ENCODE data around the gene CLUH.
"Not testable (repeated sequence)": the region's sequence is repeated elsewhere in the genome, so short reads cannot be mapped to it uniquely, and the experiment has no call there.

CLUH gene

DNA sequence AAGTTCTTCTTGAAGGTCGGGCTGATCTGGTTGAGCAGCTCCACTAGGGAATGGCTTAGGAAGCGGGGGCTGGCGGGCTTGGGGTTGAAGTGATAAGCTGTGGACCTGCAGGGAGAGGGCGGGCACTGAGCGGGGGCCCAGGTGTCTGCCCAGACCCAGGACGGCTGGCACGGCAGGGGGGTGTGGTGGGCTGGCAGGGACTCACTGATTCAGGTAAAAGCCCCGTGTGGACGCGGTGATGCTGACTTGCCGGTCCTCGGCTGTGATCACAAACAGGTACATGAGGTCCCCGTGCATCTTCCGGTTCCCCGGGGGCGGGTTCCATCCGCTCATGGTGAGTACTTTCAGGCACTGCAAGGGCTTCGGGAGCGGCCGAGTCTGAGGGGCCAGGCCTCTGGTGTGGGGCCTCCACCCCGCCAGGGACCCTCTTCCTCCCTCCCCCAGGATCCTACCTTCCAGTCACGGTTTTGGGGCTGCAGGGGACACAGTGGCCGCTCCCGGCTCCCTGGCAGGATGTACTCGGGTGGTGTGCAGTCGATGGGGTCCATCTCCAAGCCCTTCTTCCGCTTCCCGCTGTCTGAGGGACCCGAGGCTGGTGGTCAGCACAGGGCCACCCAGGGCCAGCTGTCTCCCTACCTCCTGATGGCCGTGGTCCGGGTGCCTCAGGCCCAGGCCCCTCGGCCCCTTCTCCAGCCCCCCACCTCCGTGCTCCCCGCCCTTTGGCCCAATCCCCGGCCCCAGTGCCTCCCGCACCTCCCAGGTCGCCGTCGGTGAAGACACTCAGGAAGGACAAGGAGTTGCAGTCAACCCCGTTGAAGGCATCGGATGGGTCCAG lies 10.2 kb downstream of the CLUH start:
- no peak for DNase-seq

DNA sequence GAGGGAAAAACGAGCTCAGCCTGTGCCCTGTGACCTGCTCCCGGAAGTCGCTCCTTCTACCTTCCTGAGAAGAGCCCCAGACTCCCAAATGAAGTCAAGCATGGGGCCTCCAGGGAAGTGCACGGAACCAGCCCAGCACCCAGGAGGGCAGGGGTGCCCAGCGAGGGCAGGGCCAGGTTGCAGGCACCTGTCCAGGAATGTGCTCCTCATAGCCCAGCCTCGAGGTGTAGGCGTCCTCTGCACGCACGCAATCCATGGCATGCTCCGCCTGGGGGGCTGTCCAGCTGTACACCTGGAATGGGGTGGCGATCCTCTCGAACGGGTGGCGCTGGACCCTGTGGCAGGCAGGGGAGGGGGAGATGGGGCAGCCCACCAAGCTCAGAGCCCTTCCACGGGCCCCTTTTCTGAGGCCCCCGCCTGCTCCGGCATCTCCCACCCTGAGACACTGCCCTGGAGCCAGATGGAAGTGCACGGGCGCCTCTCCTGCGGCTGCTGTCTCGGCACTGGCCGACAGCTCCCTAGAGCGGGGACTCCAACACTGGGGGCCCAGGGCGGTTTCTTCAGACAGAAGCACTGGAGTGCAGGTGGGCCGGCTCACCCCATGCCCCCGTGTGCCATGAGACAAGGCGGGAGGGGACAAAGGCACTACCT lies 10.9 kb downstream of the CLUH start:
- no peak for DNase-seq

DNA sequence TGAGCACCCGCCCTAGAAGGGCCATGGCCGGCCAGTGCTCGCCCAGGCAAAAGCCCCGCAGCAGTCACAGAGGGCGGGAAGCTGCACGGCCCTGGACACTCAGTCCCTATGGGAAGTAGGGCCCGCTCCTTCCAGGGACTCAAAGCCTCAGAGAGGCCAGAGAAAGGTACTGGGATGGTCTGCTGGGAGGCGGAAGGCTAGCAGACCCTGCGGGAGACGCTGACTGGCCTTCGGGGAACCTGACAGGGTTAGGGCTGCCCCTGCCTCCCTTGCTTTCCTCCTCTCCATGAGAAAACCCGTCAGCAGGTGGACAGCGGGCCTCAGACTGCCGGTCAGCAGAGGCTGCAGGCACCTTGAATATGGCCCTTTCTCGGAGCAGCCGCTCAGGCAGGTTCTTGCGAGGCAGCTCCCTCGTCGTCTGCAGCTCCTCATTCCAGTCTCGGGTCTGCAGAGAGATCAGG lies 11.5 kb downstream of the CLUH start:
- no peak for DNase-seq

DNA sequence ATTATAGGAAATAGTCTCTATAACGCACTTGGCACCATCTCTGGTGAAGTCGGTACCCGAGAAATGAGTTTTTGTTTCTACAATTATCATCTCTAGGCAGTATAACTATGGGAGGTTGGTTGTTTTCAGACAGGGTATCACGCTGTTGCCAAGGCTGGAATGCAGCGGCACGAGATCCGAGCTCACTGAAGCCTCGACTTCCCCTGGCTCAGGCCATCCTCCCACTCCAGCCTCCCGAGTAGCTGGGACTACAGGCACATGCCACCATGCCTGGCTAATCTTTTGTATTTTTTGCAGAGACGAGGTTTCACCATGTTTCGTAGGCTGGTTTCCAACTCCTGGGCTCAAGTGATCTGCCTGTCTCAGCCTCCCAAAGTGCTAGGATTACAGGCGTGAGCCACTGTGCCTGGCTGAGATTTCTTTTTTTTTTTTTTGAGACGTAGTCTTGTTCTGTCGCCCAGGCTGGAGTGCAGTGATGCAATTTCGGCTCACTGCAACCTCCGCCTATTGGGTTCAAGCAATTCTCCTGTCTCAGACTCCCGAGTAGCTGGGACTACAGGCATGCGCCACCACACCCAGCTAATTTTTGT lies 12.3 kb downstream of the CLUH start:
- not testable (repeated sequence) for DNase-seq

DNA sequence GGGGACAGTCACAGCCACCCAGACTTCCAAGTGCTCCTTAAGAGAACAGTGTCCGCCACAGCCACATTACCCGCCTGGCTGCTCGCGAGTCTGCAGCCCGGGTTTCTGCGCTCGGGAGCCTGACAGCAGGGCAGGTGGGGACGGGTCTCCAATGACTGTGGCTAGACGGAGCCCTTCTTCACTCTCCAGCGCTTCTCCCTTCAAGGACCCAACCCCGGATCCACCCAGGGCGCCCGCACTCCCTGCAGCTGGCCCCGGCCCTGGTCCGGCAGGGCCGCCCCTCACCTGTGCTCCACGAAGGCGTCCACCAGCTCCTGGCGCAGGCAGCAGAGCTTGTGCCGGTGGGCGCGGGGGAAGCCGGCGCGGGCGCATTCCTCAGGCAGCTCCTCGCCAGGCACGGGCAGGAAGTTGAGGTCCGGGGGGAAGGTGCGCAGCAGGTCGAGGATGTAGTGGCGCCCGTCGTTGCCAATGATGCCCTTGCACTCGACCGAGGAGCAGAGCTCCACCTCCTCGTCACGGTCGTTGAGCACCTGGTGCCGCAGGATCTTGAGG lies 13.9 kb downstream of the CLUH start:
- DNase-seq: no peak

DNA sequence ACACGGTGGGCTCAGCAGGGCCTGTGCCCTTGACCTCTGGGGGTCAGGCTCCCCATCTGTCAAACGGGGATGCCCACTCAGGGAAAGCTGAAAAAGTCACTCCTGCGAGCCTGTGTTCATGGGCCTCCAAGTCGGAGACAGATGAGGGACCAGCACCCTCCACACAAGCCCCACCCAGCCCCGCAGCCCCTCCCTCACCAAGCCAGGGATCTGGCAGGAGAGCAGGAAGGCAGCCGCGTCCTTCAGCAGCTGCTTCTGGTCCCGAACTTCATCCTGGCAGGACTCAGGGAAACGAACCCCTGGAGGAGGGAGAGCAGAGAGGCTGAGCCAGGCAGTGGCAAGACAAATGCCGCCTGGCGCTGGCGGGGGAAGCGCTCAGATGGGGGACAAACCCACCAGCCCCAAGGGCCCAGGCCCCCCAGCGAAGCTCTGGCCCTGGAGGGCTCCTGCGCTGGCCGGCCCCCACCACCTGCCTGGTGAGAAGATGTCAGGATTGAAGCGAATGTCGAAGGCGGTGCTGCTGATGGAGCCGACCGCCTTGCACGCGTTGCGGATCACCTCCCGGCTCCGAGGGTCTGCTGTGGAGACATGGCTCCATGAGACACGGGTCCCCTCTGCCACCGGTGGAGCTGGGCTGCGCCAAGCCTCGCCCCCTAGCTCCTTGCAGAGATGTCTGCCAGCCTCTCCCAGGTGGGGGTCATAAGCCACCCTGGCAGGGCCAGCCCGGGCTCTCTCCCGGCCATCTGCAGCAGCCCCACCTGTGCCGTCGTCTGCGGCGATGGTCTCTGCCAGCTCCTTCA lies 15.4 kb downstream of the CLUH start:
- DNase-seq: no peak

DNA sequence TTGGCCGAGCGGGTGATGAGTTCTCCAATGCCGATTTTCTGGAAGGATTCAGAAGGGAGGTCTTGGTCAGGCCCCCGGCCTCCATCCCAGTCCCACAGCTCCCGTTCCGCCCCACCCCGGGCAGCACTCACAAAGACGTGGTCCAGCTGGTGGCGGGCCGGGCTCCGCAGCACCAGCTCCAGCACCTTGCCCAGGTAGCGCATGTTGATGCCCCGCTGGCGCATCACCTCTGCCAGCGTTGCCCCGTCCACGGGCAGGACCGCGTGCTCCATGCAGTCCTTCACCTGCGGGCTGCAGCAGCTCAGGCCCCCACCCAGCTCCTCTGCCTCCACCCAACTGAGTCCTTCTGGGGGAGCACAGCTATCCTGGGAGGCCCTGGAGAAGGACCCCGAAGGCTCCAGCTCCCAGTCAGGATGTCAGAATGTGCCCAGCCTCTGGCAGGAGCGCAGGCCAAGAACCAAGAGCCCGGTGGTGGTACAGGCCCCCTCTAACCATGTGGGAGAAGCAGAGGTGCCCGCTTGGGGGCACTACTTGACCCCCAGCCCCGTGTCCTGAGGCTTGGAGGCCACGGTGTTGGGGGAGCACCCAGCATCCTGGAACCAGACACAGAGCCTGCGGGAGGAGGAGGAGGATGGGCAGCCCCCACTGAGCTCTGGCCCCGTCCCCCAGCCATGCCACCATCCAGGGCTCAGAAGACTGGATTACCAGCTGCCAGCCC lies 16.2 kb downstream of the CLUH start:
- DNase-seq: no peak

DNA sequence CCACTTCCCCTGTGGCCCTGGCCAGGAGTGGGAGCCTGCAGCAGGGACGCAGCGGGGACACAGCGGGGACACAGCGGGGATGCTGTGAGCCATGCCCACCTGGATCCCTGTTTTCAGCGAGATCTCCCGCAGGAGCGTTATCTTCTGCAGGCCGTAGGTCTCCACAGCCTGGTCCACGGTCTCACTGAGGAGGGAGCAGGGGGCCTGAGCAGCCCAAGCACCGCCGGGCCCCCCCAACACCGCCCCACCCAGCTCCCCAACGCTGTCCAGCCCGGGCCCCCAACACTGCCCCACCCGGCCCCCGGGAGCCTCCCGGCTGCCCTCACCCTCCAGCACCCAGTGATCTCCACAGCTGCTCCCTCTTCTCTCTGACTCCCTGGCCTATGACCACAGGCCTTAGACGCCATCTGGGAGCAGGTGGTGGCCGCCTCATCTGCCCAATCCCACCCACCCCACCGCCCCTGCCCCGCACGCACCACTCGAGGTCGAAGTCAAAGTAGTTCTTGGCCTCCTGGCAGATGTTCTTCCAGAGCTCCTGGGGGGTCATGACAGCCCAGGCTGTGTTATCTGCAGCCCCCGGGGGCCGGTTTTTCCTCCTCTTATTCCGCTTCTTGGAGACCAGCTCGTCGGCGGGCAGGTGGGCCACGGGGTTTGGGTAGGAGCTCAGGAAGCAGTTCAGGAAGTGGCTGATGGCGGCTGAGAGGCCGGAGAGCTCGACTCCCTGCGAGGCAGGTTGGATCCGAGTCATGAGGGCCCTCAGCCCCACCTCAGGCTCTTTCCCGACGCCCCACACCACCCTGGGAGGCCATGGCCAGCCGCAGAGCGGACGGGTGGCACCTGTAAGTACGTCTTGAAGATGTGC lies 17.0 kb downstream of the CLUH start:
- DNase-seq: no peak

DNA sequence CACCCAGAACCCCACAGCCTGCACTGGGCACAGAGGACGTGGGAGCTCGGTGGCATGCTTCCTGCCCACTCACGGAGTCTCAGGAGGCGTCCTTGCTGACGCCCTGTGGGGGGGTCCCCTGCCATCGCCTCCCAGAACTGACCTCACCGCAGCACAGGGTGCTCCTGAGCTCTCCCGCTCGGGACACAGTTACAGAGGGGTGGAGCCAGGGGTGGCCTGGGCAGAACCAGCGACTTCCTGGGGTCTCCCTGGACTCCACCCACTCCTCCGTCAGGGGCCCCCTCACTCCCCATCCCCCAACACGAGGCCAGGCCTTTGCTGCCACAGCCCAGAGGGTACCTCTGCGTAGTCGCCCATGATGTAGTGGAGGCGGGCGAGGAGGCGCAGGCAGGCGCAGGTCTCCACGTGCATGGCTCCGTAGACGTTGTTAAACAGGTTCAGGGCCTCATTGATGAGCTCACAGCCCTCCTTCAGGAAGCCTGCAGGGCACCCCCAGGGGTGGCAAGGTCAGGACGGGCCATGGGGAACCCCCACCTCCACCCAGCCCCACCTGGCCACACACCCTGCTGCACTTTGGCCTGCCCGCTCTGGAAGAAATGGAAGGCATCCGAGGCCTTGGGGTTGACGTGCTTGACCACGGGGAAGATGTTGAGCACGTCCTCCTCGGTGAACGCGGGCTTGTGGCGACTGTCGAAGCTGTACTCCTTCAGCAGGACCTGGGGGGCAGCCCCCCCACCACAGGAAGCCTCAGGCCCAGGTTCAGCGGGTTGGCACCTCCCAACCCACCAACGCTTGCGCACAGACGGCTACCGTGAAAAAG lies 17.8 kb downstream of the CLUH start:
- no peak for DNase-seq

DNA sequence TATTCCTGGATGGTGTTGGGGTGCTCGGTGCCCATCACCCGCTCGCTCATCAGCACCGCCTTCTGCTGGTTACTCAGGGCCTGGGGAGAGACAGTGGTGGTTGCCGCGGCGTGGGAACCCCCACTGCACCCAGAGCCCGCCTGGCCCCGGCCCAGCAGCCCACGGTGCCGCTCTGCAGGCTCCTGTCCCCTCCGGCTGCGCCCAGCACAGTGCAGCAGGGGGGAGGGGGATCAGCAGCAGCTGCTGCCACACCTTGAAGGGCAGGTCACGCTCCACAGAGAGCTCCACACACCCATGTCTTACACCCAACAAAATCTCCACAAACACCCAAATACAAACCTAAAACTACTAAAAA lies 18.8 kb downstream of the CLUH start:
- no peak for DNase-seq

DNA sequence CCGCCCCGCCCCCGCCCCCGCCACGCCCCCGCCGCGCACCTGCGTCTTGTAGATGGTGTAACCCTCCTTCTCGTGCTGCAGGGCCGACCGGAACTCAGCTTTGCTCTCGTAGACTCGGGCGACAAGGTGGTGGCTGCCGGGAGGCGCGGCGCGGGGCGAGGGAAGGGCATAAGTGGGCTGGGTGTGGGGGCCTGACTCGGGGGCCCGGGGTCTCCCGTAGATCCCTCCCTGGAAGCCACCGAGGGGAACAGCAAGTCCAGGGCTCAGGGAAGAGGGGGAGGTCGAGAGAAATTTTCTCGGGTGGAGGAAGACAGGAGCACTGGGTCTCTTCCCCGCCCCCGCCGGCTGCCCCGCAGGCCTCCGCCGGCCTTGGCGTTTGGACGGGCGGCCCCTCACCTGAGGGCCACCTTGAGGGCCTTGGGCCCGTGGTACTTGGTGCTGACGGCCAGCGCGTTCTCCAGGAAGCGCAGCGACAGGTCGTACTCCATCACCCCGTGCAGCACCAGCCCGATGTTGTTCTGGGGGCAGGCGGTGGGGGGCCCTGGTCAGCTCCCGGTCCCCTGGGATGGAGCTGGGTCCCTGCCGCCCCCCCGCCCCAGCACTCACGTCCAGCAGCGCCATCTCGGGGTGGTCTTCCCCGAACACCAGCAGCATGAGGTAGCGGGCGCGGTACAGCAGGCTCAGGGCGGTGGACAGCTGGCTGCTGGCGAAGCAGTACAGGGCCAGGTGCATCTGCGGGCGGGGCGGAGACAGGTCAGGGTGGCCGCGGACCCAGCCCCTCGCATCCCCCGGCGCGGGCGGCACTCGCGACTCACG lies 19.4 kb downstream of the CLUH start:
- DNase-seq: no peak

DNA sequence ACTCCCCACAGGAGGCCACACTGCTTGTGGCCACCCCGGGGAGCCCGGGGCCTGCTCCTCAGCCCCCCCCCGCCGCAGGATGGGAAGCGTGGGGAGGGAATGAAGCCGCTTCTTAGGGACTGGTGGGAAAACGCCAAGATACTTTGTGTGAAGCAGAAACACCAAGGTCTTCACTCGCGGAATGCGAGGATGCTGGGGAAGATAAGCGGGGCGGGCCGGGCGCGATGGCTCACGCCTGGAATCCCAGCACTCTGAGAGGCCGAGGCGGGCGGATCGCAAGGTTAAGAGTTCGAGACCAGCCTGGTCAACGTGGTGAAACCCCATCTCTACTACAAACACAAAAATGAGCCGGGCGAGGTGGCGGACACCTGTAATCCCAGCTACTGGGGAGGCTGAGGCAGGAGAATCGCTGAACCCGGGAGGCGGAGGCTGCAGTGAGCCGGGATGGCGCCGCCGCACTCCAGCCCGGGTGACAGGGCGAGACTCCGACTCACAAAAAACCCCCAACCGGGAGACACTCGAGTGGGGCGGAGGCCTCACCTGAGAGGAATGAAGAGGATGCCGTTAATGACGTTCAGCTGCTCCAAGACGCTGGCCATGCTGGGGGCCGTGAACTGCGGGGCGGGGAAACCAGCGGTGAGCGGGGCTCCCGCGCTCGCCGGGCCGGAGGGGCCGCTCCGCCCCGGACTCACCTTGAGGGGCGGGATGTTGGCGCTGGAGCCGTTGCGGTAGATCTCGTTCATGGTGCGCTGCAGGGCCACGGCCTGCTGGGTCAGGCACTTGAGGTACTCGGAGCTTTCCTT lies 20.3 kb downstream of the CLUH start:
- DNase-seq: no peak

DNA sequence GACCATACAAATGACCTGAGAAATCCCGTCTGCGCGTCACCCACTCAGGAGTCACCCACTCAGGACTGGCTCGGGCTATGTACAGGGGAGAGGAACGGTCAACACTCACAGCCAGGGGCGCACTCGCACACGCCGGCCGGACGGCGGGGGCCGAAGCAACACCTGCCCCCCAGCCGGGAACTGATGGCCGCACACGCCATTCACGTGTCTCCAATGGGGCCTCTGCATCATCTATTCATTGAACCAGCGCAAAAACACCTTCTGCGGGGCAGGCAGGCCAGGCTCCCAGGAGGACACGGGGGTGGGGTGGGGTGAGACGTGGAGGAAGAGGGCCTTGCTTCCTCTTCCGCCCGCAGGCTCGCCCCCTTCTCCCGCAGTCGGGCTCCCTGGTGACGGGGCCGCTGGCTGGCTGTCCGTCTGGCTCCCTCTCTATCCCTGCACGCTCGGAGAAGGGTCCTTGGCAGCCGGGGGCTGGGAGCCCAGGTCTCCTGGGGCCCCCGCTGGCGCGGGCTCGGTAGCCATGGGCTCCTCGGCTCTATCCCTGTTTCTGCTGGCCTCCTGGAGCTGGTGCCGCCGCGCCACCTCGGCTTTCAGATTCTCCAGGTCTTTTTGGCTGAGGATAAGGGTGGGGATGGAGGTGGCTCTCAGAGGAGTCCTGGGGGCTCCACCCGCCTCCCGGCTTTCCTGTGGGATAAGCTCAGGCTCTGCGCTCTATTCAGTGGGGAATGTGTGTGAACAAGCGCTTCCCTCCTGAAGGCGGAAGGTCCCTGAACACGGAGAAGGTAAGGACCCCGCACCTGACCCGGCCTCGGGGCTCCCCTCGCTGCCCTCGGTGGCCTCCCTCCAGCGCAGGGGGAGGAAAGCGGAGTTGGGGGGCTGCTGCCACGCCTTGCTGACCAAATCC lies 21.1 kb downstream of the CLUH start:
- no peak for DNase-seq

DNA sequence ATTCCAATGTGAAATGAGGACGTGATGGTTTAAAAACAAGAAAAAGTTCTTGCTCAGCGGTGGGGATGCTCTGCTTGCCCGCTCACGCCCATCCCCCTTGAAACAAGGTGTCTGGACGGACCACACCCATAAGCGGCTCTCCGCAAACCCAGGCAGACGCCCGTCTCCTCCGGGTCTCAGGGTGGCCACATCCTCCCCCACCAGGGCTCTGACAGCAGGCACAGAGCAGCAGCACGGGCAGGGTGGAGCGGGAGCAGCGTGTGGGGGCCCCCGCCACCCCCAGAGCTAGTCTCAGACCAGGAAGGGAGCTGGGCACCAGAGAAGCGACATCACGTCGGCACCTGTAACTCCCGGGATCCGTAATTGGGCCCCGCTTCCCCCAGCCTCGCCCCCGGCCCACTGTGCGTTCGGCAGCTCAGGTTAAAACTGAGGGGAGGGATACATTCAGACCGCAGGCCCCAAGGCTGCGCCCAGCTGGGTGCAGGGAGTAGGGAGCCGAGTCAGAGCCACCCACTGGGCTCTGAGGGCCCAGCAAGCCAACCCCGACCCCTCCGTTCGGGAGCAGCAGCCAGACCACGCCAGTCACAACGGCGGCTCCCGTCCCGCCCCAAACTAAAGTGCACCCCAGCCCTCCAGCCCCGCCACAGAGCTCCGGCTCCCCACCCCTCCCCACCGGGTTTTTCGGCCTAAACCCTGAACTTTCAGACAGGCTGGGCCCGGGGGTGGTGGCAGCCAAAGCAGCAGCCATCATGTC lies 22.0 kb downstream of the CLUH start:
- DNase-seq: no peak

DNA sequence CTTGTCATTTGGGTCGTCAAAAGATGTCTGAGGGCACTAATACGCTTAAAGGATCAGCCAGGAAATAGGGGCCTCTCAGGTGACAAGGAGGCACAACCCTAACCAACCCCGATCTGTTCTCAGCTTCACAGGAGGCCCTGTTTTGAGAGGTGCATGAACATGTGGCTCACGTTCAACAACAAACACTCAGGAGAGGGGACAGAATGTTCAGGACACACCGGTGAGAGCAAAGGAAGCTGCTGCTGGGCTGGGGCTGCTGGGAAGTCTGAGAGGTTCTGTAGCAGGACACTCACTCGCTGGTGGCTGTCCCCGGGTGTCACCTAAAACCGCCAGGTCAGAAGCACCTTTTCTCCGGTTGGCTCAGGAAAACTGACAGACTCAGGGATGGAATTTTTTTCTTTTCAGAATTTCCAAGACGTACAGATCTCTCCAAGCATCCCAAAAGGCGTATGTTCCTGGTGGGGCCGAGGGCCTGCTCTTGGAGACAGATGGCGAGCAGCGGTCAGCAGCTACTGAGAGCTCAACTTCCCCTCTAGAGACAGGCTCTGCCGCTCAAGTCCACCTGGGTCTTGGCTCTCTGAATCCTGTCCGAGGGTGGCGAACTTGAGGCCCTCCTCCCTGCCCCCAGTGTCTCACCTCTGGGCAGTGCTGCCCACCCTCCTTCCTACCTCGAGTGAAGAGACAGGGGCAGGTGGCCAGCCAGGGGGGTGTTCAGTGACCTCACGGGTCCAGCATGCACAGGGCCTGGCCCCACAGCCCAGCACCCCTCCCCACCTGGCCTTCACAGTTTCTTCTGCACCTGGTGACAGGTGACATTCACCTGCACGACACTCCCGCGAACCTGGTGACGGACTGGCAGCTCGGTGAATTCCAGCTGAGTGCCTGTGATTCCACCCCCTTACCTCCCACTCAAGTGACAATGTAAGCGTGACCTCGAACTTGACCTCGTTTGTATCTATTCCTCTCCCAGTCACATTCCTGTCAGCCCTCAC lies 22.9 kb downstream of the CLUH start:
- no peak for DNase-seq

DNA sequence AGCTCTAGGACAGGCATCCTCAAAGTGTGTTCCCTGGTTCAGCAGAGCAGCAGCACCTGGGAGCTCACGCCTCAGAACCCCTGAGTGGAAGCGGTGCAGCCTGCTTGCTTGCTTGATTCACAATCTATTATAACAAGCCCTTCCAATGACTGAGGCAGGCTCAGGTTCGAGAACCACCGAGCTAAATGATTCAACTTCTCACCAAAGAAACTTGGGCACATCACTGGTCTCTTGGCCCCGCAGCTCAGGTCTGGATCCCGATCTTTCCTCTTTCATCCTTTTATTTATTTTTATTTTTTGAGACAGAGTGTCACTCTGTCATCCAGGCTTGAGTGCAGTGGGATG lies 24.5 kb downstream of the CLUH start:
- no peak for DNase-seq

All from right forelimb (tissue), 1 donor.